ENCODE results near the gene CCDC88C.
"Not testable (repeated sequence)": the region's sequence is repeated elsewhere in the genome, so short reads cannot be mapped to it uniquely, and the experiment has no call there.

CCDC88C gene

DNA sequence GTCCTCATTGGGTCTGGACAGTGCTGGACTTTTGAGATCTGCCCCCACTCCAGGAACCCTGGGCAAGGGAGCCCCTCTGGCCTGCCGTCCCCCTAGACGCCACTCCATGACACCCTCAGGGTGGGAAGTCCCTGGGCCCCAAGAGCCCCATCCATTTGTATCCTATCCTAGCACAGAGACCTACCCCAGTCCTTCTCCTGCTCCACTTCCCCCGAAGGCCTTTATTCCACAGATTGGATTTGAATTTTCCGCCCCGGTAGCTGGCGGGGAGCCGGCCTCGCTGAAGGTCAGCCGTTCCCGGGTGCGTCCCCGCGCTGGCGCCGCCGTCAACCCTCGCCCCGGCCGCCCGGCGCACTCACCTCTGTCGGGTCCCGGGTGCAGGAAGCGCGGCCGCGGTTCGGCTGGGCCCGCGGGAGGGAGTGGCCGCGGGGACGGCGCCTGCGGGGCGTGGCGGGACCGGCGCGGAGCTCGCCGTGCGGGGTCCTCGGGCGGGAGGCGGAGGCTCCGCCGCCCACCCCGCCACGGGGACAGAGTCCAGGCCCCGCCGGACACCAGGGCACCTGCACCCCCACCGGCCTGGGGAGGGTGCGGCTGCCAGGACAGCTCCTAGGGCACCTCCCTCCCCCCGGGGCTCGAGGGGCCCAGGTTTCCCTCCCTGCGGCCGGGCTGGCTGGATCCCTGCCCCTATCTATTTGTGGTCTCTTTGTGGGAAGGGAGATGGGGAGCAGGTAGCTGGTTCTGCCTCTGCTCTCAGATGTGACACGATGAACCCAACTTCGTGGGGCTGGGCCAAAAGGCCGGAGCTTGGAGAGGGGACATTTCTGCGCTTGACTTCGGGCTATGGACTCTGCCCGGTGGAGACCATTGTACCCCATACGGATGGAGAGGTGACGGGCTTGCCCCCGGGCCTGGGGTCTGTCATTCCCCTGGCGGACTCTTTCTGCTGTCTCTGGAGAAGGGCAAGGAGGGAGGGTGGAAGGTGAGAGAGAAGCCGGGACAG lies 153.2 kb downstream of the CCDC88C start:
- peak in 2 of 3 experiments; percentile 33 to 48 for DNase-seq

DNA sequence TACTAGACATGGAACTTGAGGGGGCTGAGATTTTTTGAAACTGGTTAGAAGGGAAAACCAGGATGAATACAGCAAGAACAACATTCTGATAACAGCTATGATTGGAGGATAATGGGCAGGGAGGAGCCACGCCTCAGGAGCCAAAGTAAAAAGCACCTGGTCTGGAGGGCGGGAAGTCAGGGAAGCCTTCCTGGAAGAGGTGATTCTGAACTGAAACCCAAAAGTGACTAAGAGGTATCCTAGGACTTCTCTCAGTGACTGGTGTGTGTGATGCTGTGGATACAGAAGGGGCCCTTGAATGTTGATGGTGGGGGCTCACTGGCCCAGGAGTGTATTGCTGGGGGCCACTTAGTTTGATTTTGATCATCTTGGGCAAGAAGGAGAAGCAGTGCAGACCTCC lies 154.3 kb downstream of the CCDC88C start:
- DNase-seq: no peak

GRCh38 chr14:91261986-91262549 lies 155.6 kb downstream of the CCDC88C start:
- DNase-seq: no peak

DNA sequence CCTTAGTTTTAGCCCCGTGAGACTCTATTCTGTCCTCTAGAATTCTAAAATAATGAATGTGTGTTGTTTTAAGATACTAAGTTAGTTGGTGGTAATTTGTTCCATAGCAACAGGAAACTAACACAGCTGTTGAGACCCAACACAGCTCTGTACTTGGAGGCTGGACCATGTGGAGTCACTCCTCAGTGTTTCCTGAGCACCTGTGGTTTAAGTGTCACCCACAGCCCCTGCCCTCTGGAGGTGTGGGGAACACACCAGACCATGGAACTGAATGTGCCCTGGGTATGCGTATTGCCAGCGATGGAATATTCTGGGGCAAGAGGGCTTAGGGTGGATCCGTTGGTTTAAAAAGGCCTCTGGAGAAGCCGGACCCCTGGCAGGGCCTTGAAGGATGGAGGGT lies 156.5 kb downstream of the CCDC88C start:
- no peak for DNase-seq

DNA sequence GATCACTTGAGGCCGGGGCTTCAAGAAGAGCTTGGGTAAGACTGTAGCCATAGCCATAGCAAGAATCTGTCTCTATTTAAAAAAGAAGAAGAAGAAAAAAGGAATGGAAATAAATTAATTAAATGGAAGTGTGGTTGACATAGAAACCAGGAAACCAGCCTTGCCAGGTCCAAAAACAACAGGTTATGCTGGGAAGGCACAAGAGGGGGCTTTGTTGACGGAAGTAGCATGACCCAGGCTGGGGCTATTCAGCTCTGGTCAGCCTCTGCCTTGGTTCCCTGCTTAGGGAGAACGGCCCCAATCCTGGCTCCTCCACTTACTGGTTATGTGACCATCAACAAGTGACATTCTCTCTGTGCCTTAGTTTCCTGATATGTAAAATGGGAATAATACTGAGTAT lies 158.7 kb downstream of the CCDC88C start:
- no peak for DNase-seq

GRCh38 chr14:91258011-91258618 lies 159.5 kb downstream of the CCDC88C start:
- DNase-seq: no peak

GRCh38 chr14:91257328-91258010 lies 160.2 kb downstream of the CCDC88C start:
- peak in 1 of 3 experiments; percentile 19 for DNase-seq

DNA sequence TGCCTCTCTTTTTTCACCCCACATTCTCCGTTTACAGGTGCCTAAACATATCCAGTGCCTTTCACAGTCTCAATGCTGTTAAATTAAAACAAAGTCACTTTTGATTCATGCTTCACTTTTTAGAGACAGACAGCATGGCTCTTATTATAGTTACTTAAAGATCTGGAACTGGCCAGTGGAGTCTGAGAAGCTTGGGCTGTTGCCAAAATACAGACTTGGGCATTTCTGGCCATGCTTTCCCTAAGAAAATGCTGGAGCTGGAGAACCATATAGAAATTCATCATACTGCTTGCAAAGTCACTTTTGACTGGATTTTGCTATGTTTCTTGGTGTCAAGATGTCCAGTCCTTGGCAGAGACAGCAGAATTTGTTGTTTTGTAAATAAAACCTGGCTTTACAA lies 161.0 kb downstream of the CCDC88C start:
- no peak for DNase-seq

DNA sequence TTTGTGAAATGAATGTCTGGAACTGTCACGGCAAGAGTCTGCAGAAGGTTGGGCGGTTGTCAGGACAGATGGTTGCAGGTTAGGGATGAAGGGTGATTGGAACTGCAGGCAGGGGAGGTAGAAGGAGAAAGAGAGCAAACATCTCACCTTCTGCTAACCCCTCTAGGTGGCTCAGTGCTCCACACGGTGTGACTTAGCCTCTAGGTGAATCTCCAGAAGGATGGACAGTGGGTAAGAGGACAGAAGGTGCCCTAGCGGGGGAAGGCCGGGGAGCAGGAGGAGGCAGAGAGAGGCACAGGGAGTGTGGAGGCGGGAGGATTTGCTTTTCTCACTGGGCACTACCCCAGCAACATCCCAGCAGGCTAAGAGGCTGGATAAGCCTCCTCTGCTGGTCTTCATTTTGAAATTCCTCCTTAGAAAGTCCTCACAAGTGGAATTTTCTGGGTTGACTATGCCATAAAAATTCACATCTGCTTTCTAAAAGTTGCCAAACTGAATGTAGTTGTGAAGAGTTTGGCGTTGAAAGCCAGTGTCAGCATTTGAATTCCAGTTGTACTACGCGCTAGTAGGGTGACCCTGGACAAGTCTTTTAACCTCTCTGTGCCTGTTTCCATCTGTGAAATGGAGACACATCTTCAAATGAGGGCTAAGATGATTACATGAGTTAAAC lies 162.5 kb downstream of the CCDC88C start:
- DNase-seq: no peak

- no peak for DNase-seq
Observed at GRCh38 chr14:91254461-91254860, 163.2 kb downstream of the CCDC88C start.

DNA sequence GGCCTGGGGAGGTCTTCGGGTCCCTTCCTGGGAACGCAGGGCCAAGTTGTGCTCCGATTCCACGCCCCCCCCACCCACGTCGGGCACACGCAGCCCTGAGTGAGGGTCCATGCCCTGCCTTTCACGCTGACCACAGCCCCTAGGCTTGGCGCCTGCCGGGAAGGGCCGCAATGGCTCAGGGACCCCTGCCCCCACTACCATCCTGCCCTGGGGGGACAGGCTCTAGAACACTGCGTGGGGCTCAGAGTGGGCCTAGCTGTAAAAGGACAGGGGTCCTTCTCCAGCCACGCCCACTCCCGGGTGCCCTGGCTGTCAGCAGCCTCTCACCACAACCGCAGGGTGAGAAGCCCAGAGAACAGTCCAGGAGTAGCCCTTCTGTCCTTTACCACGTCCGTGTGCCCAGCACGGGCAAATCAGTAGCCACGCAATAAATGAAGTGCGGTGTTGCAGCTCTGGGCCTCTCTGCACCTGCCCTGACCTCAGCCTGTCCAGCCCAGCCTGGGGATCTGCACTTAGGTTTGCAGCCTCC lies 163.8 kb downstream of the CCDC88C start:
- DNase-seq: peak in 2 of 3 experiments; percentile 63 to 68

DNA sequence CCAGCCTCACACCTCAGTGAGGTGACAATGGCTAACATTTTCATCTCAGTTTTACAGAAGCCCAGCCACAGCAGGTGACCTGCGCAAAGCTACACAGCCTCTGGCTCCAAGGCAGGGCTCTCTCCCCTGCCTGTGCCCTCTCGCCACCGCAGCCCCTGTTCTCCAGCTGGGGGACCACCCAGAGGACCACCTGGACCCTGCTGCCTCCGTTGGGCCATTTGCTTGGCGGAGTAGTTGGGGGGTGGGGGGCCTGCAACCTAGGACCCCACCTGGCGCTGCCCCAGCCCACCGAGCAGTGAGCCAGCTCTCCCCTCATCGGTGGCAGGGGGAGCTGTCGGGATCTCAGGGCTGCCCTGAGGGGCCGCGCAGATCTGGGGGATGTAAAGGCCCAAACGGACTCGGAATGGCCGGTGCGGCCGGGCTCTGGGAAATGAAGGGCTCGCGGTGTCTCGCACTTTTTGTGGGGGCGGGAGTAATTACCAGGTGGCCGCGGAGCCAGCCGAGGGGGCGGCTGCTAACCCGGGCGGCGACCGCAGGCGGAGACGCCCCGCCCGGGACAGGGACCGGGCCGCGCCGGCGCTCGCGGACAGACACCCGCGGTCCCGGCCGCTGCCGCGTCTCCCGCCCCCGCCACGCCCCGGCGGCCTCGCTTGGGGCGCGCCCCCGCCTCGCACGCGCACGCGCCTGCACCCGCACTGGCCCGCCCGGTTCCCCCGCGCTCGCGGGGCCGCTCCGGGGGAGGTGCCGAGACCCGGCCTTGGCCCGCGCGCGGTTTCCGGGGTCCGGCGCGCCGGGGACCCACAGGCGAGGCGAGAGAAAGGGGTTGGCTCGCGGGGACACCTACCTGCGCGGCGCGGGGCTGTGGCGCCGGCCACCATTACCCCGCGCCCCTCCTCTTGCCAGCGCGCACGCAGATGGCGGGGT lies 164.5 kb downstream of the CCDC88C start:
- peak in 2 of 3 experiments; percentile 68 to 70 for DNase-seq

GRCh38 chr14:91250912-91251311 lies 166.7 kb downstream of the CCDC88C start:
- DNase-seq: peak in 2 of 3 experiments; percentile 34 to 87

GRCh38 chr14:91249841-91250616 lies 167.6 kb downstream of the CCDC88C start:
- DNase-seq: peak; percentile 80 to 100 (median 99)

DNA sequence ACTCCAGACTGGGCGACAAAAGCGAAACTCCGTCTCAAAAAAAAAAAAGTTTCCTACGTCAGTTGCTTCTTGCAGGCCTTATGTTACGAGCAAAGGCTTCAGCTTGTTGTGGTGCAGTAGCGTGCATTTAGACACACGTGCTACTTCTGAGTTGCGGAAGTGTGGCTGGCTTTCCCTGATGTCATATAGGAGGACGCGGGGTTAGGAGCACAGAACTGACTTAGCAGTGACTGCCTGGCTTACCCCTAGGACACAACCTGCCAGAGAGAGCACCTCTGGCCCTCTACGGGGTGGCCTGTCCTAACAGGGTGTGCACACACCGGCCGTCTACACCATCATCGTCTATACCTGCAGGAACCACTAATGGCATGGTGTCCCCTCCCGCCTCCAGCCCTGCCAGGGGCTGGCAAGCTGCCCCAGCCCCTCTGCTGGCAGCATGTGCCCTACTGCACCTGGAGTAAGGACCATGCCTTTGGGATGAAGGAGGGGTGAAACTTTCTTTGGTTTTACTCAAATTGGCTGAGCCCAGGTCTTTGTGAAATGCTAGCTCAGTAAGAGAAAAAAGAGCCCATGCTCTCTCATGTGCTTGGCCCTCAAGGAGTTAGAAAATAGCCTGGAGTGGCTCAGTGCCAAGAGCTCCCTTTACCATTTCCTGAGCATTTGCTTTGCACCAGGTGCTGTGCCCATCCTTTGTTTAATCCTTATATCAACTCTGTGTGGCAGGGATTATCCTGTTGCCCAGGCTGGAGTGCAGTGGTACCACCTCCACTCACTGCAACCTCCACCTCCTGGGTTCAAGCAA lies 171.4 kb downstream of the CCDC88C start:
- DNase-seq: peak in 1 of 3 experiments; percentile 39

GRCh38 chr14:91245616-91246015 lies 172.0 kb downstream of the CCDC88C start:
- not testable (repeated sequence) for DNase-seq

GRCh38 chr14:91245029-91245428 lies 172.6 kb downstream of the CCDC88C start:
- DNase-seq: no peak

- DNase-seq: peak; percentile 37 to 88 (median 74)
Observed at GRCh38 chr14:91244501-91244901, 173.1 kb downstream of the CCDC88C start, which contains the start of gene GPR68. TSS of gene GPR68 (minus strand) at chr14:91244704. CDS start at chr14:91235050, 9,654 bp downstream.

DNA sequence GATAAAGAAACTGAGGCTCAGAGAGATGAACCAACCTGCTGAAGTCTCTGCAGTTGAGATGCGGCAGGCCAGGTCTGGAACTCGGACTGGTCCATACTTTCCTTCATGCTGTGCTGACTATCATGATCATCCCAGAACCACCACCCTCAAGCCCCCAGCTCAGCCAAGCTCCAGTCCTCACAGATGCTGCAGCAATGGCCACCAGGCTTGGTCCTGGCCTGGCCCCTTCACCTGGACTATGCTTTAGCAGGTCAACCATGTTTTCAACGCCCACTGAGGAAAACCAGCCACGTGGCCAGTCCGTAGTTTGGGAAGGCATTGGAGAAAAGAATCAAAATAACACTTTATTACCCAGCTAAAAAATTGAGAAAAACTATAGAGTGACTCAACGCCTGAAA lies 174.5 kb downstream of the CCDC88C start:
- no peak for DNase-seq
